SK-MEL-5 (cell line): ENCODE data around the gene SMCO2. TPM values are rescaled to one million over a fixed set of nuclear protein-coding genes. Genes with fewer than 3 reads are reported as not detected.

Experiments
- DNase-seq: peaks from one replicate; pipeline ENCODE4 v3.0.0-alpha.2; 2016; ENCODE audit warnings: low read depth, low spot score
- in situ Hi-C: cut with HindIII; loops from 2 replicates; pipeline ENCODE4 v1.10.0; 2016; ENCODE audit warnings: low sequenced_read_pairs, high pct_unique_total_duplicates, low pct_unique_long_range_greater_than_20kb
- total RNA-seq: library from RNA; depleted of rRNA; stranded (reverse); fragments of >200 nt; shearing (Covaris generic); gene quantifications from 2 replicates; pipeline ENCODE4 v1.2.3, GENCODE V29; 2014

The SMCO2 gene
- total RNA-seq, 1 experiment from 2014 or later, result not detected

- in situ Hi-C loops, result no loop called here
- DNase-seq, result peak; percentile 17
These were observed 66.8 kb downstream of the SMCO2 start for GRCh38 chr12:27513155-27513824.

GRCh38 chr12:27515671-27516070 lies 69.1 kb downstream of the SMCO2 start:
- DNase-seq, result no peak
- in situ Hi-C loops, result no loop called here

- in situ Hi-C loops, result no loop called here
- no peak for DNase-seq
These were observed 70.1 kb downstream of the SMCO2 start for GRCh38 chr12:27516625-27517024.

DNA sequence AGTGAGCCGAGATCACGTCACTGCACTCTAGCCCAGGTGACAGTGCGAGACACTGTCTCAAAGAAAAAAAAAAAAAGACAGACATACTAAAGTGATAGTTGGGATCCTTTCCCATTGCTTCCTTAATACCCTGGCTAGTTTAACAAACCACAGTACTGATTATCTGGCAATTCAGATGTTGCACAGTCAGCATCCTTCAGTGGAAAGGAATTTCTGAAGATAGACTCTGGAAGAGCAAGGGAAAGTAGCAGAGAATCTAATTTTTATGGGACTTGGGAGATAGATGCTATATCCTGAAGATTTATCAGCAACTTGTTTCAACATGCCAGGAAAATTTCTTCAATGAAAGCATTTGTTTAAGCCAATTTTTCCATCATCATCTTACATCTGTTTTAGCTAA lies 71.0 kb downstream of the SMCO2 start:
- in situ Hi-C loops, result no loop called here
- DNase-seq, result no peak

DNA sequence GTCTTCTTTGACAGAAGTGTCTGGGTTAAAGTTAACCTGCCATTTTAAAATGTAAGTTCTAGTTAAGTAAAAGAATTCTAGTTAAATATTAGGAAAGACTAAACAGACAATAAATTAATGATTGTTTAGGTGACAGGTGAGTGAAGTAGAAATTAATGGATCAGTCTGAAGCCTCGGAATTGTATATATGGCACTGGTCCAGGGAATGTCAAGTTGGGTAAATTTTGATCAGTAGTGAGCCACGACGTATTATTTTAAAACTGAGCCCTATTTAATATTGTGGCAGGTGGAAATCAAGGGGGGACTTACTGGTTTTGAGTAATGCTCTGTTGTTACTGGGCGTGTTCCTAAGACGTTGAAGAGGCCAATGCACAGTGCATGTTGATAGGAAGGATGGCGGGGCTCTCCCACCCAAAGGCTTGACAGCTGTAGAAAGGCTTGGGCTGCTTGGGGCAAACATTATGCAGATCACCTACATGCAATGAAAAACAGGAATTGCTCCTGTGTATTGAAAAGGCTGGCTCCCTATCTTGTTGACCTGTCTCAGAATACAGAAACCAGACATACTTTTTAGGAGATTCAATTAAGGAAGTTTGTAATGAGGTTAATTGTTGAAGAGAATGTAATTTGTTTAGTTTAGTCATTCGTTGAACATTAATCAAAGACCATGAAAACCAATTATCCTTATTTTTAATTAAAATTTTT lies 71.6 kb downstream of the SMCO2 start:
- in situ Hi-C loops, result no loop called here

DNA sequence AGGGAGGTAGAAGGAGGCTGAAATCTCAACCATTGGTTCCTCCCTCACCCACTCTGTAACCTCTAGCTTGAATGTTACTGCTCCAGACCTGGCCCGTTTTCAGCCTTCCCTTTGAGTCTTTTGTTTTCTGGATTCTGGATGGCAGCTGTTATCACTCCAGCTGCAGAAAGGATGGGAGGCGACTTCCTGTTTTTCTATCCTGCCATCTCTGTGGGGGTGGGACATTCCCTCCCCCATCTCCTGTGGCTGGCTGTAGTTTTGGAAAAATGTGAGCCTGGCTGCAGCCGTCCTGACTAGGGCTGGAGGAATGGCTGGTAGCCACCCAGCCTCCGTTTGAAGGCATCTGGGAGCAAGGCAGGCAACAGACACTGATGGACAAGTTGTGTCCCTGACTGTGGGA lies 74.5 kb downstream of the SMCO2 start:
- no peak for DNase-seq
- in situ Hi-C loops, result no loop called here

More for the DNA sequence above, 71.6 kb downstream of the SMCO2 start:
- DNase-seq, result no peak

GRCh38 chr12:27521981-27522380 lies 75.4 kb downstream of the SMCO2 start:
- no peak for DNase-seq
- in situ Hi-C loops, result no loop called here

DNA sequence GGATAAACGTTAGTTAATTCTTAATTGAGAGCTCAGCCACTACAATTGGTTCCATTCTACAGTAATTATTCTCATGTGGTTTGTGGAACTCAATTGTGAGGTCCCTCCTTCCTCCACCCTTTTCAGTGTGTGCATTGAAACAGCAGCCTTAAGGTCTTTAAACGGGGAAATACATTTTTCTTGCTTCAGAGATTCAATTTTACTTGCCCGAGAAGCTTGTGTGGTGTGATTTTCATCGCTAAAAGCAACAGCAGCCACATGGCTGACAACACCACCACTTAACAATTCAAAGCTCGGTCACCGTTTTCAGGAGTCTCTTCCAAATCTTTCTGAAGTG lies 76.7 kb downstream of the SMCO2 start:
- DNase-seq, result peak; percentile 33
- in situ Hi-C loops, result no loop called here

DNA sequence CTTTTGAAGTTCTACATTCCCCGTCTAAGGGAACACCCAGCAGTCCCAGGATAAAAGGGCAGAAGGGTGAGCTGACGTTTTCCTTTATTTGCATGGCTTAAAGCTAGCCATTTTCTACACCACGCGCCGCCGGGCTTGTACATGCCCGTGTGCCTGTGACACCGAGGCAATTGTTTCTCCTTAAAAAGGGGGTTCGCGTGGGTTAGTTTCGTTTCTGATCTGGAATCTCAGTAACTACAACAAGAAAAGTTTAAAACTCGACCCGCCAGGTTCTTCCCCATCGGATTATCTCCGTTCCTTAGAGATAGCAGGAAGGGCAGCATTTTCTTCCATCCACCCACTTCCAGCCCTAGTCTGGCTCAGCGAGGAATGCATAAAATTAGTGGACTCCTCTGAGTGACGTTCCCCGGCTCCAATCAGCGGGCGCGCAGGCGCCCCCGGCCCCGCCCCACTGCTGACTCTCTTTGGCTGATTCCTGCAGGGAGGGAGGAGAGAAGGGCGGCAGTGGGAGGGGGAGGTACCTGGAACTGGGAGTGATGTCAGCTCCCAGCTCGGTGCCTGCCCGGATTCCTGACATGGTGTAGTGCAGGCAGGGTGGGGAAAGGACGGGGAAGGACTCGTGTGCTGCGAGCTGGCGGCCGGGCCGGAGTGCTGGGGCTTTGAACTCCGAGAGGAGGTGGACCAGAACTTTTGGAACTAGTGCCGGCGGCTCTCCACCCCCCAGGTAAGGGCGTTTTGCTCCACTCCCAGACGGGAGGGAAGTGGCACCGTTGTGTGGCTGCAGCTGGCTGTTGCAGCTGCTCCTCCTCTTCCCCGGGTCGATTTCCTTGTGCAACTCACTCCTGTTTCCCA lies 77.3 kb downstream of the SMCO2 start, which contains the start of gene PPFIBP1:
Gene PPFIBP1, plus strand, starts transcription at position 565 of the 852 bp plus-strand sequence. CDS start 109,191 bp downstream, outside the sequence.
- in situ Hi-C loops, result no loop called here
- DNase-seq, result peak; percentile 98

GRCh38 chr12:27524494-27524835 lies 77.9 kb downstream of the SMCO2 start:
- in situ Hi-C loops, result no loop called here

DNA sequence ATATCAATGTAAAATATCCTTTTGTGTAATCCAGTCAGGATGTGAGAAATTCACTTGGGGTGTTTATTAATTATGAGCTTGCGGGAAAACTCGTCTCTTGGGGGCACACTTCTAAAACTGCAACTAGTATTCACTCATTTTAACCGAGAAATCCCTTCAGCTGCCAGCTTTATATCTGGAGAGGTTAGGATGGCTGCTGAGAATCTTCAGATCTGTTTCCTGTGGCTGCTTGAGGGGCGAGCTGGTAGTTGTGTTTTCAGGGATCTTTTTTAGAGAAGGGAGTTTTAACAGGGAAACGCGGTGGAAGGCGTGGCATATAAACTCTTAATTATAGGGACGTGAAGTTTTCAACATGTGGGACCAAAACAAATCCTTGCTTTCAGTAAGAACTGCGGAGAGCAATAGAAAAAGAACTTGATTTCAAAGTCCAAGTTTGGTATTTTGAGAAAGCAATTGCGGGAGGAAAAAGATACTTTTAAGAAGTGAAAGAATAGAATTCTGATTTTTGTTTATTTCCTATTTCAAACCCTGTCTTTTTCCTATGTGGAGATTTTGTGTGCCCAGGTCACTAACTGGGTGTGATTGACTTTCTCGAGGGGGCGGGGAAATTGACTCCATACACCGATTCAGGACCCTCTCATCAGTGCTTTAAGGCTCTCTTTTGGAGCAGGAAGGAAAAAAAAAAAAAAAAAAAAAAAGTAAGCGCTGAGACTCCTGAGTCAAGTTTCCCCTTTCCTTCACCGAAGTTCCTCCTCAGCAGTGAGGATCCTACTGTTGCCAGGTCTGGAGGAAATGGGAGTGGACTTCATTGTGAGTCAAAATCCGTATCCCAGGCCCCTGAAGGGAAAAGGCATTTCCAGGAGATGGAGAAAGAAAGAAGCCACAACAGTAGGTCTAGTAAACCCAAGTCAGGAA lies 78.6 kb downstream of the SMCO2 start:
- in situ Hi-C loops, result no loop called here
- peak; percentile 51 for DNase-seq

More at GRCh38 chr12:27524494-27524835, 77.9 kb downstream of the SMCO2 start:
- no peak for DNase-seq

- in situ Hi-C loops, result no loop called here
- DNase-seq, result no peak
These were observed 81.0 kb downstream of the SMCO2 start for GRCh38 chr12:27527512-27527911.

GRCh38 chr12:27528788-27529187 lies 82.3 kb downstream of the SMCO2 start:
- in situ Hi-C loops, result no loop called here
- DNase-seq, result no peak

DNA sequence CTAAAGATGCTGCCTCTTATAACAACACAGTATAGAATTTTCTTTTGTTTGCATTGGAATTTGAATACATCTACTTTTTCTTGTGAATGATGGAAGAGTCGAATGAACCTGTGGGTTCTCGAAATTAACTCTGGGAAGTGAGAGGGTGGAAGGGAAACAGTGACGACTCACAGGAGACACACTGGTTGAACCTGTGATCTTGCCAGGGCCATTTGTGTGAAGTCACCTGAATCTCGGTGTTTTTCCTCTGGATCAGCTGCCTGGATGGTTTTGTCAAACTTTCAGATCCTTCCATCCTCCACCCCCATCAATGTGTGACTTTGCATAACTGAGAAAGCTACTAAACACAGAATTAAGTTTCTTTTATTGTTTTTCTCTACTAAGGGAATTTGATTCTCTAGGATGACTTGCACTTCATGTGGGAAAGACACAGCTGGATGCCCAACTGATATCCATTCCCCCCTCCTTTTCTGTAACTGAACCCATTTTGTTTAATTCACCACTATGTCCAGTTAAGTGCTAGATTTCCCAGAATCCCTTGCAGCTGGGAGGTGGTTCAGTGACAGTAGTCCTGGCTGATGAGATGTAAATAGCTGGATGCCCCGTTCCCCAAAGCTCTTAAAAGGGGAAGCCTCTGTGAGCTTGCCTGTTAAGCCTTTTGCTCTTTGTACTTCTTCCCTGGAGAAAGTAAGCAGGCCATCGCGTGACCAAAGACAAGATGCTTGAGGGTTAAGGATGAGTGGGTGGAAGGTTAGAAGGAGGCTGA lies 83.8 kb downstream of the SMCO2 start:
- peak; percentile 3 for DNase-seq
- in situ Hi-C loops, result no loop called here

DNA sequence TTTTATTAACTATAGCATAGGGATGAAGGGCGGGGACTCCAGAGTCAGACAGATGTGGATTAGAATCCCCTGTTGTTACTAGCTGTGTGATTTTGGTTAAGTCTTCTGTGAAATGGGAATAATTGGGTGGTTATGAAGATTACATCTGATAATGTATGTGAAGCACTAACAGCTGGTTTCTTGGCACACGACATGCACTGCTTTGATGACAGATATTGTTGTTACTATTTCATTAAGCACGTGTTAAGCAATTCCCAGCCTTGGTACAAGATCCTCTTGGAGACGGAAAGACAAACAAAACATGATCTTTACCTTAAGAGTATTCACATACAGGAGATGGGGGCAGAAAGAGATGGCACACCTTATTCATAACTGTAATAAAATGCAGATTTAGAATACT lies 85.4 kb downstream of the SMCO2 start:
- no peak for DNase-seq
- in situ Hi-C loops, result no loop called here

- DNase-seq, result no peak
- in situ Hi-C loops, result no loop called here
These were observed 87.7 kb downstream of the SMCO2 start for GRCh38 chr12:27534060-27534764.
